PC-3 (cell line): ENCODE measurements around the gene GTPBP6.

Experiments
- CTCF ChIP-seq: fragments of 300-600 bp; sonication (generic); conservative IDR thresholded peaks from 2 replicates; pipeline ENCODE4 v1.5.1; 2017; ENCODE audit warnings: antibody characterized with exemption, low read depth, mild to moderate bottlenecking, low read length
- EZH2 ChIP-seq: fragments of 300-600 bp; sonication (generic); IDR thresholded peaks from one replicate; pipeline ENCODE4 v1.6.1; 2017; ENCODE audit warnings: antibody characterized with exemption, mild to moderate bottlenecking, low read length; ENCODE audit not compliant: unreplicated experiment
- EZH2phosphoT487 ChIP-seq: fragments of 300-600 bp; sonication (generic); IDR thresholded peaks from 2 replicates; pipeline ENCODE4 v1.6.1; 2018; ENCODE audit warnings: mild to moderate bottlenecking, antibody characterized with exemption, low read length, borderline replicate concordance

DNA sequence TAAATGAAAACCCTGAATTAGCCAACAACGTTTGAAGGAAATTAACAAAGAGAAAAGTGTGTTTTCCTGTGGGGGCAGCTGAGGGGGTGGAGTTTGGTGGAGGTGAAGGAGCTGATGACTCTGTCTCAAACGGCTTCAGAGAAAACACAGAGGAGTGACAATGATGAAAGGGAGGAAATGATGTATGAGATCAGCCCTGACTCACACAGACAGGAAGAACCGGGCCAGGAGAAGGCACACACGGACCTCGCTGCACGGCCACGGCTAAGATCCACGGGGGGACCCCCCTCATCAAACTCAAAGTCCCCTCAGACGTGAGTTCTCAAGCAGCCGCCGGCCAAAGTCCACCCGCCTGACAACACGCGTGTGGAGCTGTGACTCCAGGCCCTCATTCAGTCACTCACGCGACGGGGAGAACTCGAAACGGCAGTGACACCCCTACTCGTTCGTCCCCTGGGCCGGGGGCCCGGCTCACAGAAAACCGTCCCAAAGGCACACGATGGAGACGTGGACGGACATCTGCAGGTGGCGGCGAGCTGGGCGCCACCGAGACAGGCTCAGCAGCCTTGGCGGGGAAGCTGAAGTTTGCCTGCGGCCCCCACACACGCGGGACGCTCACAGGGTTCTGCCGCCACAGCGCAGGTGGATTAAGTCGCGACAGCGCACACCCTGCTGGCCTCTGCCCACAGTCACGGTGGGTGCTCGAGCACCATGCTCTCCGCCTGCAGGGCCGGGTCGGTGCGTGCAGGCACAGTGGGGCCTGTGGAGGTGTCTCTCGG, 39.3 kb upstream of the GTPBP6 start:
- TF ChIP-seq CTCF (no peak), EZH2 (no peak), EZH2phosphoT487 (no peak)
